GM19468 (cell line): ENCODE measurements around the gene CDH4.

Experiments
- ATAC-seq: cut with Tn5 transposase; IDR thresholded peaks from one replicate; pipeline ENCODE4 v1.9.1; 2021; ENCODE audit warnings: mild to moderate bottlenecking, moderate library complexity, moderate number of reproducible peaks; ENCODE audit not compliant: unreplicated experiment; ENCODE audit errors: extremely low read depth

CDH4 gene

DNA sequence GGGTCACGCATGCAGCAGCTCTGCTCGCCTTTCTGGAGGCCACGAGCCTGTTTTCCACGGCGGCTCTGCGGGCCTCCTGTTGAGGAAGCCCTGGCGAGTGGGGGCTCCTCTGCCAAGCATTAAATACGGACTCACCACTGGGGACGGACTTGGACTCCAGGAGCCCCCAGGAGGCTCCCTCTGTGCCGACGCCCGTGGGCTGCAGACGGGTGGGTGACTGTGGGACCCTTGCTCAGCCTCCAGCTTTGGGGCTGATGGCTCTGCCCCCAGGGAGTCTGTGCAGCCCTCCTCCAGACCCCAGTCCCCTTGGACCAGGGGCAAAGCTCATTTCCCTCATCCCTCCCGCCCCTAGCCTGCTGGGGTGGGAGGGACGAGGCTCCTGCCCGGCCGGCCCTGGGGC is 577.5 kb downstream of the CDH4 start:
- ATAC-seq = no peak

DNA sequence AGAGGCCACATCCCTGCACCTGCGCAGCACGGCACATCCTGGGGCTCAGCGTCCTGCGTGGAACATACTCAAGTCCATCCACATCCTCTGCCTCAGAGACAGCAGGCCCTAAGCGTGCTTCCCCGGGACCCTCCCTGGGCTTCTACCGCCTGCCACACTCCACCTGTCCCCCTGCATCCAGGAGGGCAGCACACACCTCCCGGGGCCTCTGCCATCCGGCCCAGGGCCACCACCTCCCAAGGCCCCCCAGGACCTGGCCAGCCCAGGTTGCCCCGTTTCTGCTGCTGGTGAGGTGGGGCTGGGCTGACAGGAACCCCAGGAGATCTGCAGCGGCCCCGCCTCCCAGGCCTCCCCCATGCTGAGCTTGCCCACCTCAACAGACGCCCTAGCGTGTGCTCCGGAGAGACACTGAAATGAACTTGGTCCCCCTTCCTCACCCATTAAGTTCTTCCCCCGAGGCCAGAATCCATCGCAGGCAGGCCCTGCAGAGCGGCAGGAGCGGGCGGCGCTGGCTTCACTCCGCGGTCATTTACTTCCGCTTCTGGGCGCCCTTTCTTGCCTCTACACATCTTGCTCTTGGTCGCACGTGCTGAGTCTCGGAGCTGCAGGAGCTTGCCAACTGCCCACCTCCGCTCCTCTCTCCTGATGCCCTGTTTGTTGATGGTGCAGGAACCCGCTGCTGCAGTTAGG is 578.3 kb downstream of the CDH4 start:
- no peak for ATAC-seq

DNA sequence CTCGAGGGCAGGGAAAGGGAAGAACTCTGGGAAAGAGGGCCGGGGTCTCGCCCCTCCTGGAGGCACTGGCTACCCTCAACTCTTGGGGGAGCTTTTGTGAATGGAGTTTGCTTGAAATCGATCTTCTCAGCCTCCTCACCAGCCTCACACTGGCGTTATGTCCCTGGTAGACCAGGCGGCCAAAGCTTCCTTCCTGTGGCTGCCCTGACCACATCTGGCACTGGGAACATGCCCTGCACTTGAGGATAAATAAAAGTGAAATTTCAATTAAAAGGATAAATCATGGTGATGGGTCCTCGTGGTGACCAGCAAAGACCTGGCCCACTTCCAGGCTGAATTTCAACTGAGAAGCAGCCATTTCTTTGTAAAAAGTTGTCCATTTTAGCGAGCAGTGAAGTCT is 578.9 kb downstream of the CDH4 start:
- no peak for ATAC-seq

DNA sequence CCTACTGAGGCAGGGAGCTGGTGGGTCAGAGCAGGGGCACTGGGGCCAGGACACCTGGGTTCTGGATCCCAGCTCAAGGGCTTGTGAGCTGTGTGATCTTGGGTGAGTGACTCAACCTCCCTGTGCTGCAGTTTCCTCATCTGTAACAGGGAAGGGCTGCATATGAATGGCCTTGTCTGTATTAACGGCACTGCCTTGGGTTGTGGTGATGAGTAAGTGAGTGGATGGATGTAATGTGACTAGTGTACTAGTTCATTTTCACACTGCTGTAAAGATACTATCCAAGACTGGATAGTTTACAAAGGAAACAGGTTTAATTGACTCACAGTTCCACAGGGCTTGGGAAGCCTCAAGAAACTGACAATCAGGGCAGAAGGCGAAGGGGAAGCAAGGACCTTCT is 580.1 kb downstream of the CDH4 start:
- no peak for ATAC-seq

DNA sequence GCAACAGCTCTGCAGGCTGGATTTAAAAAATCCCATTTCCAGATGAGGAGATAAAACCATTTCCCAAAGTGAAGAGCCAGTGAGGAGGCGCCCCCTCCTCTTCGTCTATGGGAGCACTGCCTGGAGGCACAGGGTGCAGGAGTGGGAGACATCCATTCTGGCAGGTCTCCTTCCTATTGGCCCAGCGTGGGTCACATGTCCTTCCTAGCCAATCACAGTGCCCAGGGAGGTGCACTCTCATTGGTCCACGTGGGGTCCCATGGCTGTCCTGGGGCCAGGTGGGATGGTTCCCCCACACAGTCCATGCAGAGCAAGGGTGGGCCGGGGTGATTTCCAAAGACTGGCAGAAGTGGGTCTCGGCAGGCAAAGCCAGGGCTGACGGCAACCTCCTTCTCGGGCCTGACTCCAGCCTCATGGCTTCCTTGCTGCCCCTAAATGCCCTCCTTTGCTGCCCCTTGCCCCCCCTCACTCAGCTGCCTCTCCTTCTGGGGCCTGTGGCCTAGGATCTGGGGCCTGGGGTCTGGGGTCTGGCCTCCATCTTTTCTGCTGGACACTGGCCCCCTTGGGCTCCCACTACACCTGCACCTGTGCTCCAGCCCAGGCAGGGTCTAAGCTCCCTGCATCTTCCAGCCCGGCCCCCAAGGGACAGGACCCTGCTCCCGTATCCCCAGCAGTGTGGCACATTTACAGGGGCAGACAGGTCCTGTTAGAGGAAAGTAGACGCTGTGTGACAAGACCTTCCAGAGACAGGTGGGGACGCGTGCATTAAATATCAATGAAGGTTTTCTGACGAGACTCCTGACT is 581.9 kb downstream of the CDH4 start:
- no peak for ATAC-seq

DNA sequence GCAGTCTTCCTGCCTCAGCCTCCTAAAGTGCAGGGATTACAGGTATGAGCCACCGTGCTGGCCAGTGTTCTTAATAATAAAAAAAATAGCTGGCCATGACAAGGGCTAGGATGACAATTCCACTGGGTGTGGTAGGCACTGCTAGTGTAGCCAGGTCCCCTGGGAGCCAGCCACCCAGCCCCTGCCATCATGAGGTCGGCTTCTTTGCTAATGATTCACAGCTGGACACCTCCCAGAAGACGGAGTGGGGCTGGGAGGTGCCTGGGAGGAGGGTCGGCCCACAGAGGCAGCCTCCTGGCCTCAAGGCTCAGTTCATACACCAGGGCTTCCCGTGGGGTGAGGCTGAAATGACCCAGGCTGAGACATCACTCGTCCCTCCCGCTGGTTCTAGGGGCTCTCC is 583.2 kb downstream of the CDH4 start:
- ATAC-seq = no peak

DNA sequence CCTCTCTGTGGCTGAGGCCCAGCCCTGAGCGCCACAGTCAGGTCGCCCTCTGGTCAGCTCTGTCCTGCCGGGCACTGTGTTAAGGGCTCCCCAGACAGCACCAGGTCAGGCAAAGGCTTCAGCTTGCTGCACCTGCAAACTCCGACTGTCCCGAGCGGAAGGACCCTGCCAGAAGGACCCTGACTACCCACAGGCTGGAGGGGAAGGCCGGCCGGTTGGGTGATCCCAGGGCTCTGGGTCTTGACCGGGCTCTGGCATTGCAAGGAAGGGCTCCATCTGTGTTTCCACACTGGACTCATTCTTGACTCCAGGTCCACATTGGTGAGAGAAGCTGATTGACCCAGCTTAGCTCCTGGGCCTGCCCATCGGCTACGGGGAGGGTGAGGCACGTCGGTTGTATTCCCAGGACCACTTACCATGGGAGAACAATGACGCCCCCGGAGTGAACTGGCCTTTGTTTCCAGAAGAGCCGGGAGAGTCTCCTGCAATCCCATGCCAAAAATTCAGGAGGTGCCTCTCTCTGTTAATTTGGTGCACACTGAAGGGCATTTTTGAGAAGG is 583.8 kb downstream of the CDH4 start:
- no peak for ATAC-seq

DNA sequence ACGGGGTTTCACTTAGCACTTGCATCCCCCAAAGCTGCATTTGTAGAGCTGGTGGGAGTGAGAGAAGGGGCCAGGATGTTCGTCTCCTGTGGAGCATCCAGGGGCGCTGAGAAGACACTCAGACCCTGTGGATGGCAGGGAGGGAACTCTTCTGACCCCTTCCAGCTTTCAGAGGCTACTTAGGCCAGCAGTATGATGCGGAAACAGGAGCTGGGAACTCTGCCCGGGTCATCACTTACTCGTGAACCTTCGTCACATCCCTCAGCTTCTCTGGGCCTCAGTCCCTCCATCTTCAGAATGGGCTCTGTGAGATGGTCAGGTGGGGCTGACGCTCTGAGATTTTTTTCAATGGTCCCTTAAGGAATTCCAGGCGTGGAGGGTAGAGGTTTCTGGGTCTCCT is 585.1 kb downstream of the CDH4 start:
- no peak for ATAC-seq

DNA sequence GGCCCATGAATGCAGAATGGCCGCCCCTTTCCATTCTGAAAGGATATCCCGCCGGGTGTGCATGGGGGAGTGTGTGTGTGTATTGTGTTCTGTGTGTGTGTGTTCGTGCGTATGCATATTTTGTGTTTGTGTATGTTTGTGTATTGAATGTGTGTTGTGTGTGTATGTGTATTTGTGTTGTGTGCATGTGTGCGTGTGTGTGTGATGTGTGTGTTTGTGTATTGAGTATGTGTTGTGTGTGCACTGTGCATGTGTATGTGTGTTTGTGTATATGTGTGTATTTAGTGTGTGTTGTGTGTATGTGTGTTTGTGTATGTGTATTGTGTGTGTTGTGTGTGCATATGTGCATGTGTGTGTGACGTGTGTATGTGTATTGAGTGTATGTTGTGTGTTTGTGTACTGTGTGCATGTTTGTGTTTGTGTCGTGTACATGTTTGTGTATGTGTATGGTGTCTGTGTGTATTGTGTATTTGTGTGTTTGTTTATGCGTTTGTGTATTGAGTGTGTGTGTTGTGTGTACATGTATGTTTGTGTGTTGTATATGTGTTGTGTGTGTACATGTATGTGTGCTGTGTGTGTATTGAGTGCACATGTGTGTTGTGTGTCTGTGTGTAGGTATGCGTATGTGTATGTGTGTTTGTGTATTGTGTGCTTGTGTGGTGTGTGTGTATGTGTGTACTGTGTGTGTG is 587.3 kb downstream of the CDH4 start:
- no peak for ATAC-seq

DNA sequence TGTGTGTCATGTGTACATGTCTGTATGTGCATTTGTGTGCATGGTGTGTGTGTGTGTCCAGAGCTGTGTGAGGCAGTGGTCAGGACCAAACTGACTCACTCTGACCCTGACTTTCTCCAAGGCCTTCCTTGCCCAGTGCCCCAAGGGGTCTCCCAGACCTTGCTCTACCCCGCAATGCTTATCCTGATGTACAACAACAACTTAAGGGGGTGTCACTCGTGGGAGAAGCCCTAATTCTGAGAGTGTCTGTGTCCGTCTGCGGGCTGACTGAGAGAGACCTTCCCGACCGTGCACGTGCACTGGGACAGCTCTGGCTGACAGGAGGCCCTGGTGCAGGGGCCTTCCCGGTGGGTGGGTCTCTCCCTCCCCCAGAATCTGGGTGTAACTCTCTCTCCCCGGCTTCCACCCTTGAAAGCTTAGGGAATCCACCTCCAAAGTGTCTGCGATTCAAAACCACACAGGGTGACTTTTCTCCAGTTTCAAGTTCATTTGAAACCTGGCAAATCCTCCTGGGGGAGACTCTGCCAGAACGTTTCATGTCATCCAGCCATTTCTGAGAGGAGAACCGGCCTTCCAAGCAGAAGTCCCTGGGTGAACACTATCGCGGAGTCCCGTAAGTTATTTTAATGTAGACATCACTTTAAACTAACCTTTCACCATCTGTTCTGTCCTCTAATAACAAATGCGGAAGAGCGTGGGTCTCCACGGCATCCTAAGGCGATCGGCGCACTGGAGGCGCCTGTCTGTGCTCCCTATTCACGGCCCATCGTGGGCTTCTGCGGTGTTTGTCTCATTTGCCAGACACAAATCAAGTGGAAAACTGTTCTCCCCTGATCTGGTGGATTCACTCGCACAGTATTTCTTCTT is 588.1 kb downstream of the CDH4 start:
- no peak for ATAC-seq

DNA sequence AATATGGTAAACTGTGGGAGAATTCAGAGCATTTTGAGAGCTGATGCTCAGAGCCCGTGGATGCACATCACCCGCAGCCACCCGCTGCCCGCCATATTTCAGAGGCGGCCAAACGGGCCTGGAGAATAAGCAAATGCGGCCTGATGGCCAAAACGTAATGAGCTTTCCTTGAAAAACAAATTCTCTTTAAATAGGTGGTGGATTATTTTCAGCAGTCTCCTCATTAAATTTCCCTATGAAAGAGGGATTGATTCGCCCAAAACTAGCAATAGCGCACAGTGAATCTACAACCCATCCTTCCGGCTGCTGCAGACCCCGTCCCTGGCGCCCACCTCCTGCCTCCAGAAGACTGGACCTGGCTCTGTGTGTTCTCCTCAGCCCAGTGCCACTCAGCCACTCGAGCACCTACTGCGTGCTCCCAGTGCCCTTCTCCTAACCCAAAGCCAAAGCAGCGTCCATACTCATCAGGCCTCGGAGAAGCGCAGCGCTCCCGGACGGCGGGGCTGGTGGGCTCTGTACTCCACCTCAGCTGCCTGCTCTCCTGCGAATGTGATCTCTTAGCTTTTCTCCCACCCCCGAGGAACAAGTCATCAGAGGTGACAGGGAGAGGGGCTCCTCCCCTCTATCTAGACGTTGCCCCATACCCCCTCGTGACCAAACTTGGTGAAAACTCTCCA is 588.9 kb downstream of the CDH4 start:
- ATAC-seq = no peak

DNA sequence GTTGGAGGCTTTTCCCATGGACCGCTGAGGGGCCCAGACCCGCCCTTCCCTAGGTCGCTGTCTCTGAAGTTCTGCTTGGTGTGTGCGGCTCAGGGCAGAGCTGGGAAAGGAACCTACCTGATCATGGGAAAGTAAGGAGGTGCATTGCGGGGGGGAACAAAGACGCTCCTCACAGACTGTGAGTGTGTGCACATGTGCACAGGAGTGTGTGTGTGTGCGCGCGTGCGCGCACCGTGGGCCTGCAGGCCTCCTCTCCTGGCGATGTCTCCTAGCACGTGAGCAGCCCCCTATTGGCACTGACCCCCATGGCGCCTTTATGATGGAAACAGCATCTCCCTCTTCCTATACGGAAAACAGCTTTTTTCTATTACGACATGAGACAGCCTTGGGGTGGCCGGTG is 589.5 kb downstream of the CDH4 start:
- no peak for ATAC-seq

DNA sequence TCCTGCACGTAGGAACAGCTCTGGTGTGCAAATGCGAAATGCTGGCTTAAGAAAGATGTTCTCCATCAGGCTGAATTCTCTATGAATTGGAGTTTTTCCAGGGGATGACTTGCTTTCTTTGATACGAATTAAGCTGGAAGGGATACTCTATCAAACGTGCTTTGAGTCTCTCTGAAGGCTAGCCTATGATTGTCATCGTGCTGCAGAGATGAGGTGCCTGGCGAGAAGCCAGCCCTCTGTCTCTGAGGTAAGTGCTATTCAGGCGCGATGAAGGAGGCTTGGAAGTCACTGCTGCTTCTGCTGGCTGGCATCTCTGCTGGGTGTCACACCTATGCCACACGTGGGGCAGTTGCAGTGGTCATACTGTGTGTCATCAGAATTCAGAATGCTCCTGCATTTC is 589.9 kb downstream of the CDH4 start:
- no peak for ATAC-seq

DNA sequence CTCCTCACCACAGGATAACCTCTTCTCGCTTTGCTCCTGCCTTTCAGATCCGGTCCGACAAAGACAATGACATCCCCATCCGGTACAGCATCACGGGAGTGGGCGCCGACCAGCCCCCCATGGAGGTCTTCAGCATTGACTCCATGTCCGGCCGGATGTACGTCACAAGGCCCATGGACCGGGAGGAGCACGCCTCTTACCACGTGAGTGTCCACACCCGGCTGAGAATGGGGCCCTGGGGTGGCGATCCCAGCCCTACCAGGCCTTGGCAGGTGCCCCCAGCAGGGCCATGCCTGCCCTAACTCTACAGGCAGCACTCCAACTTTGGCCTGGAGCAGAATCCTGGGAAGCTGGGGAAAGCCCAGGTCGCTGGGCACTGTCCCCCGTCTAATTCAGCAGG is 592.6 kb downstream of the CDH4 start:
- no peak for ATAC-seq

DNA sequence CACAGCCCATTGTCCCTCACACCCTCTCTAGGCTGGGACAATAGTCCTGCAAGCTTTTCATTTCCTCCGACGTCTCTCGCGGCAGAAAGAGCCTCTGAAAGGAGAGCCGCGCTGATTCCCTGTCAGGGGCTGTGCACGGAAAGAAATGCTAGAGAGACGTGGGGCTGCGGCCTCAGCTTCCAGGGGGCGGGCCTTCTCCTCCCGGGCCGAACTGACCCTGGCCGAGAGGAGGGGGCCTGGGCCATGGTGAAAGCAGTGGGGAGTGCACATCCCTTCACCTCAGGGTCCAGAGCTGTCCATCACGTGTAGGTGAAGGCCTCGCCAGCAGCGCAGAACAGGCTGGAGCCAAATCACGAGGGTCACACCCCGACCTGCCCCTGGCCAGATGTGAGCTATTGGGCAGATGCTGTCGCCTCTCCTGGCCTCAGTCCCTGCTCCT is 593.2 kb downstream of the CDH4 start:
- ATAC-seq = no peak

DNA sequence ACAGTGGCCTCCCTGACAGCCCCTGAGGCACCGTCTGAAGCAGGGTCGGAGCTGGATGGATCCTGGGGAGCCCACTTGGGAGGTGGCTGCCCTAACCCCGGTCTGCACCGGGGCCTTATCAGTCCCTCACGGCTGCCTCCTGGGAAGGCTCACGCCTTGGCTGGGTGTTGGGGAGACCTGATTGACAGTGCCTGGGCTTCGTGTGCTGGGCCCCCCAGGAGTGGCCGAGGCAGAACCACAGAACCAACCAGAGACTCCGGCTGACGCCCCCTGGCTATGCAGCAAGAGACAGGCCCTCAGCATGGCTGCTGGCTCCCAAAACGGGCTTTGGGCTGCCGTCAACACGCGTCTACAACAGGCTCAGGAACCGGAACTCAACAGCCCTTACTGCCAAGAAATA is 594.0 kb downstream of the CDH4 start:
- no peak for ATAC-seq

DNA sequence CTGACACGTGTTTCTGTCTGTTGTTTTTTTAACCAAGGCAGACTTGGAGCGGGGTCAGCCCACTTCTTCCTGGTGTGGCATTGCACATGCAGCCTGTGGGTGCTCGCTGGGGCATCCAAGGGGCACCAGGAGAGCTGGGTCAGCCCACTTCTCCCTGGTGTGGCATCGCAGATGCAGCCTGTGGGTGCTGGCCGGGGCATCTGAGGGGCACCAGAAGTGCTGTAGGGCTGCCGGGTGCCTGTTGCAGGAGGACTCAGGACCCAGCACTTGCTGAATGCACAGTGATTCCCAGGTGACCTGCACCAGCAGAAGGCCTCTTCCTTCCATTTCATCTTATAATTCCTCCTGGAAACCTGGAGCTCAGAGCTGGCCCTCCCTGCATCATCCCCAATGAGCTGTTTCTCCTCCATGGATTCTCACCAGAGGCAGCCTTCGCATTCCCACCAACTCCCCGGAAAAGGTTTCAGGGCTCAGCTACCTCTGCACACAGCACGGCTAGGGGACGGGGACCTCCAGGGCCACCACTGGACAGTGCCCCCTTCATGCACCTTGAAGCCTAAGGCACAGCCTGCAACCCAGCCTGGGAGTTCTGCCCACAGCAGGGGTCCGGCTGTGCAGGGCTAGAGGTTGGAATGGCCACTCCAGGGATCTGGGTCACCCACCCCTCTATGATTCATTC is 594.8 kb downstream of the CDH4 start:
- ATAC-seq = no peak

DNA sequence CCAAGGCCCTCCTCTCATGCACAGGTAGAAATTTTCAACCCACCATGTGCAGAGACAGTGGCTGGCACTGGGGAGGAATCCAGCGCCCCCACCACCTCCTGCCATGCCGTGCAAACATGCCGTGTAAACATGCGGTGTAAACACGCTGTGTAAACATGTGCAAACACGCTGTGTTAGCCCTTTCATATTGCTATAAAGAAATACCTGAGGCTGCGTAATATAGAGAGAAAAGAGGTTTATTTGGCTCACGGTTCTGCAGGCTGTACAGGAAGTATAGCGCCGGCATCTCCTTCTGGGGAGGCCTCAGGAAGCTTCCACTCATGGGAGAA is 595.3 kb downstream of the CDH4 start:
- ATAC-seq = no peak

DNA sequence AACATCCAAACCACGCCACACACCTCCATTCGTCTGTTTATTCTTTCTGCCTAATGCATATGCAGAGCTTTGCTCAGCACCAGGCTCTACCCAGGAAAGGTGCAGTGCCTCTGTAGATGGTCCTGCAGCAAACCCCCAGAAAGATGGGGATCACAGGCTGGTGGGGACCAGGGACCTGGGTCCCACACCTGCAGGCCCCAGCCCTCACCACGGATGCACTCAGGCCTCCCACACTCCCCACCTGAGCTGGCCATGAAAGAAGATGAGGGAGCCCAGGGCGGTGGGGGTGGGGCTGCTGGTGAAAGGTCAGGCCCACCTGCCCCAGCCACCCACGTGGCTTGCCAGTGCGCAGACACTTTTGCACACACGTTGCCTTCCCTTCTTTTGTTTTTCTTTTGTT is 595.9 kb downstream of the CDH4 start:
- ATAC-seq = no peak
